Muscle layer of duodenum (tissue), 2 donors: ENCODE data around the gene ANXA3.

Source experiments
- H3K27ac ChIP-seq: one replicate; pipeline ENCODE4 v1.7.0; 2013; ENCODE audit warnings: mild to moderate bottlenecking, low read length
- H3K27me3 ChIP-seq: one replicate; pipeline ENCODE4 v1.7.0; 2013; ENCODE audit warnings: low read depth, mild to moderate bottlenecking, control low read depth, low read length
- H3K36me3 ChIP-seq, 2 donors: one replicate each; pipeline ENCODE4 v1.7.0; 2013; ENCODE audit warnings: low read length in 2 of 2, control low read depth in 1 of 2, mild to moderate bottlenecking in 1 of 2; ENCODE audit not compliant: insufficient read depth in 2 of 2, control insufficient read depth in 1 of 2
- H3K4me1 ChIP-seq, 2 donors: one replicate each; pipeline ENCODE4 v1.7.0; 2013; ENCODE audit warnings: low read length in 2 of 2, mild to moderate bottlenecking in 2 of 2, control low read depth in 1 of 2, moderate library complexity in 1 of 2; ENCODE audit not compliant: insufficient read depth in 2 of 2, control insufficient read depth in 1 of 2
- H3K4me3 ChIP-seq, 2 donors: one replicate each; pipeline ENCODE4 v1.7.0; 2013; ENCODE audit warnings: low read length in 2 of 2, low read depth in 1 of 2, mild to moderate bottlenecking in 1 of 2
- H3K9me3 ChIP-seq, 2 donors: one replicate each; pipeline ENCODE4 v1.7.0; 2013; ENCODE audit warnings: low read length in 2 of 2, control low read depth in 1 of 2, mild to moderate bottlenecking in 1 of 2; ENCODE audit not compliant: control insufficient read depth in 1 of 2
- donor health status: healthy.

The ANXA3 gene

GRCh38 chr4:78520808-78521226 lies 30.8 kb upstream of the ANXA3 start:
- Histone ChIP-seq H3K9me3 (no peaks in the 10 kb centered on the region), H3K27ac (no peak overlapping the region), H3K27me3 (no peaks in the 10 kb centered on the region), H3K4me3 (no peak overlapping the region), H3K36me3 (no peaks in the 10 kb centered on the region), H3K4me1 (peaks cover 0 to 10% of the 10 kb centered on the region in 2 donors)

GRCh38 chr4:78524009-78524408 lies 27.6 kb upstream of the ANXA3 start:
- Histone ChIP-seq H3K36me3 (no peaks in the 10 kb centered on the region), H3K4me3 (no peak overlapping the region), H3K9me3 (no peaks in the 10 kb centered on the region), H3K27ac (no peak overlapping the region), H3K27me3 (no peaks in the 10 kb centered on the region), H3K4me1 (peaks cover 0 to 10% of the 10 kb centered on the region in 2 donors)

- no peaks in the 10 kb centered on the region for H3K27me3 ChIP-seq
- H3K4me3 ChIP-seq, result no peak overlapping the region
- H3K36me3 ChIP-seq, result no peaks in the 10 kb centered on the region
- peaks cover 0 to 4% of the 10 kb centered on the region in 2 donors for H3K4me1 ChIP-seq
- no peaks in the 10 kb centered on the region for H3K9me3 ChIP-seq
- H3K27ac ChIP-seq, result no peak overlapping the region
These were observed 26.0 kb upstream of the ANXA3 start for GRCh38 chr4:78525559-78525958.

GRCh38 chr4:78527103-78527502 lies 24.5 kb upstream of the ANXA3 start:
- no peaks in the 10 kb centered on the region for H3K9me3 ChIP-seq
- no peaks in the 10 kb centered on the region for H3K4me1 ChIP-seq
- no peaks in the 10 kb centered on the region for H3K27me3 ChIP-seq
- no peak overlapping the region for H3K27ac ChIP-seq
- H3K36me3 ChIP-seq, result no peaks in the 10 kb centered on the region
- no peak overlapping the region for H3K4me3 ChIP-seq

GRCh38 chr4:78527555-78527954 lies 24.0 kb upstream of the ANXA3 start:
- no peaks in the 10 kb centered on the region for H3K36me3 ChIP-seq
- no peak overlapping the region for H3K4me3 ChIP-seq
- H3K27me3 ChIP-seq, result no peaks in the 10 kb centered on the region
- no peaks in the 10 kb centered on the region for H3K9me3 ChIP-seq
- H3K27ac ChIP-seq, result no peak overlapping the region
- H3K4me1 ChIP-seq, result no peaks in the 10 kb centered on the region

- Histone ChIP-seq H3K9me3 (no peaks in the 10 kb centered on the region), H3K27me3 (no peaks in the 10 kb centered on the region), H3K4me1 (no peaks in the 10 kb centered on the region), H3K36me3 (no peaks in the 10 kb centered on the region), H3K27ac (no peak overlapping the region), H3K4me3 (no peak overlapping the region)
These were observed 23.2 kb upstream of the ANXA3 start for GRCh38 chr4:78528327-78528726.

- H3K4me1 ChIP-seq, result no peaks in the 10 kb centered on the region
- no peak overlapping the region for H3K27ac ChIP-seq
- H3K27me3 ChIP-seq, result no peaks in the 10 kb centered on the region
- no peaks in the 10 kb centered on the region for H3K36me3 ChIP-seq
- H3K4me3 ChIP-seq, result no peak overlapping the region
- H3K9me3 ChIP-seq, result no peaks in the 10 kb centered on the region
These were observed 21.9 kb upstream of the ANXA3 start for GRCh38 chr4:78529569-78530209.

- H3K27ac ChIP-seq, result no peak overlapping the region
- H3K9me3 ChIP-seq, result no peaks in the 10 kb centered on the region
- no peaks in the 10 kb centered on the region for H3K4me1 ChIP-seq
- no peaks in the 10 kb centered on the region for H3K36me3 ChIP-seq
- H3K4me3 ChIP-seq, result no peak overlapping the region
- no peaks in the 10 kb centered on the region for H3K27me3 ChIP-seq
These were observed 19.5 kb upstream of the ANXA3 start for GRCh38 chr4:78532046-78532445.

- H3K27me3 ChIP-seq, result no peaks in the 10 kb centered on the region
- H3K9me3 ChIP-seq, result no peaks in the 10 kb centered on the region
- no peak overlapping the region for H3K4me3 ChIP-seq
- no peaks in the 10 kb centered on the region for H3K36me3 ChIP-seq
- H3K27ac ChIP-seq, result no peak overlapping the region
- H3K4me1 ChIP-seq, result no peaks in the 10 kb centered on the region
These were observed 17.7 kb upstream of the ANXA3 start for GRCh38 chr4:78533854-78534253.

GRCh38 chr4:78534286-78534955 lies 17.1 kb upstream of the ANXA3 start:
- Histone ChIP-seq H3K36me3 (no peaks in the 10 kb centered on the region), H3K9me3 (no peaks in the 10 kb centered on the region), H3K4me1 (no peaks in the 10 kb centered on the region), H3K27ac (no peak overlapping the region), H3K27me3 (no peaks in the 10 kb centered on the region), H3K4me3 (no peak overlapping the region)

GRCh38 chr4:78542373-78542772 lies 9.2 kb upstream of the ANXA3 start:
- Histone ChIP-seq H3K27me3 (no peaks in the 10 kb centered on the region), H3K4me1 (peaks cover 0 to 11% of the 10 kb centered on the region in 2 donors), H3K27ac (no peak overlapping the region), H3K4me3 (no peak overlapping the region), H3K36me3 (no peaks in the 10 kb centered on the region), H3K9me3 (no peaks in the 10 kb centered on the region)
